HG03460 (cell line): ENCODE data around the gene ARHGEF33.

ENCODE experiments used
- ATAC-seq: cut with Tn5 transposase; IDR thresholded peaks from one replicate; pipeline ENCODE4 v1.9.1; 2021; ENCODE audit not compliant: unreplicated experiment

ARHGEF33 gene

GRCh38 chr2:39007875-39008504 lies 118.3 kb downstream of the ARHGEF33 start:
- no peak for ATAC-seq

- no peak for ATAC-seq
Observed at GRCh38 chr2:39008665-39009064, 119.0 kb downstream of the ARHGEF33 start.

GRCh38 chr2:39013871-39014270 lies 124.2 kb downstream of the ARHGEF33 start:
- no peak for ATAC-seq

- ATAC-seq = no peak
Observed at GRCh38 chr2:39015424-39015823, 125.7 kb downstream of the ARHGEF33 start.

- ATAC-seq = no peak
Observed at GRCh38 chr2:39017334-39017733, 127.7 kb downstream of the ARHGEF33 start.

GRCh38 chr2:39018638-39019037 lies 129.0 kb downstream of the ARHGEF33 start:
- ATAC-seq = no peak

GRCh38 chr2:39020383-39020782 lies 130.7 kb downstream of the ARHGEF33 start:
- no peak for ATAC-seq

- ATAC-seq = no peak
Observed at GRCh38 chr2:39022642-39023235, 133.1 kb downstream of the ARHGEF33 start.

GRCh38 chr2:39023649-39024048 lies 134.0 kb downstream of the ARHGEF33 start:
- no peak for ATAC-seq

GRCh38 chr2:39024833-39025232 lies 135.2 kb downstream of the ARHGEF33 start:
- no peak for ATAC-seq
